Smooth muscle cell (in vitro differentiated cells): ENCODE measurements around the gene ARMC2. TPM values are rescaled to one million over a fixed set of nuclear protein-coding genes. Genes with fewer than 3 reads are reported as not detected.

Experiments
- DNase-seq: peaks from one replicate; lab custom pipeline; 2025; ENCODE audit not compliant: unreplicated experiment; lab: John Stamatoyannopoulos, UW
- H2AFZ ChIP-seq: fragments of 200-600 bp; sonication (generic); 2 replicates; pipeline ENCODE4 v1.6.0; 2016; ENCODE audit warnings: antibody characterized with exemption, low read depth, mild to moderate bottlenecking
- H3F3A ChIP-seq: fragments of 200-600 bp; sonication (generic); 2 replicates; pipeline ENCODE4 v1.6.0; 2017; ENCODE audit warnings: antibody characterized with exemption, low read depth
- H3K27ac ChIP-seq: fragments of 200-600 bp; sonication (generic); 2 replicates; pipeline ENCODE4 v1.5.1; 2016; ENCODE audit warnings: low read depth, mild to moderate bottlenecking
- H3K27me3 ChIP-seq: fragments of 200-600 bp; sonication (generic); 2 replicates; pipeline ENCODE4 v1.6.1; 2016; ENCODE audit warnings: low read depth, mild to moderate bottlenecking
- H3K36me3 ChIP-seq: fragments of 200-600 bp; sonication (generic); 2 replicates; pipeline ENCODE4 v1.5.1; 2016; ENCODE audit warnings: low read depth
- H3K4me1 ChIP-seq: fragments of 200-600 bp; sonication (generic); 2 replicates; pipeline ENCODE4 v1.5.1; 2016; ENCODE audit warnings: low read depth
- H3K4me2 ChIP-seq: fragments of 200-600 bp; sonication (generic); 2 replicates; pipeline ENCODE4 v1.6.0; 2016; ENCODE audit warnings: mild to moderate bottlenecking
- H3K4me3 ChIP-seq: fragments of 200-600 bp; sonication (generic); 2 replicates; pipeline ENCODE4 v1.5.1; 2016; ENCODE audit warnings: mild to moderate bottlenecking
- H3K79me2 ChIP-seq: fragments of 200-600 bp; sonication (generic); 2 replicates; pipeline ENCODE4 v1.6.0; 2016; ENCODE audit warnings: low read depth, mild to moderate bottlenecking
- H3K9ac ChIP-seq: fragments of 200-600 bp; sonication (generic); 2 replicates; pipeline ENCODE4 v1.6.0; 2016; ENCODE audit warnings: low read depth
- H3K9me3 ChIP-seq: fragments of 200-600 bp; sonication (generic); replicated peaks from 2 replicates; pipeline ENCODE4 v1.5.1; 2016; ENCODE audit warnings: low read depth
- H4K20me1 ChIP-seq: fragments of 200-600 bp; sonication (generic); 2 replicates; pipeline ENCODE4 v1.6.0; 2016; ENCODE audit warnings: low read depth
- CTCF ChIP-seq: fragments of 200-600 bp; sonication (generic); IDR thresholded peaks from 2 replicates; pipeline ENCODE4 v1.5.1; 2017; ENCODE audit warnings: borderline replicate concordance, mild to moderate bottlenecking, antibody characterized with exemption; ENCODE audit not compliant: insufficient read depth, poor library complexity, severe bottlenecking
- WGBS: methylation state at CpG from one replicate; pipeline ENCODE4 v1.1.7; 2016; ENCODE audit warnings: low lambda C conversion rate; 5-methylcytosine and 5-hydroxymethylcytosine counted together
- polyA plus RNA-seq: library from polyadenylated mRNA; unstranded; fragments of >200 nt; fragmentation: Nextera tagmentation; extraction: Ambion mirVana; gene quantifications from 2 replicates; pipeline ENCODE4 v1.2.1, GENCODE V29; 2016
- total RNA-seq: library from RNA; depleted of rRNA; stranded (reverse); fragments of >200 nt; gene quantifications from 2 replicates; pipeline ENCODE4 v1.2.3, GENCODE V29; 2014

ARMC2 gene
- total and polyA plus RNA-seq, 2 experiments from 2014 or later = 2.0 to 2.6 TPM

GRCh38 chr6:108832738-108833137, 15.5 kb upstream of the ARMC2 start:
- no peak for DNase-seq
- Histone ChIP-seq H3K4me2 (no peak overlapping the region), H3K9me3 (no peaks in the 10 kb centered on the region), H3K9ac (no peak overlapping the region), H3K4me3 (no peak overlapping the region), H4K20me1 (no peaks in the 10 kb centered on the region), H3F3A (no peaks in the 10 kb centered on the region), H3K36me3 (no peaks in the 10 kb centered on the region), H3K79me2 (no peaks in the 10 kb centered on the region), H2AFZ (no peak overlapping the region), H3K4me1 (no peaks in the 10 kb centered on the region), H3K27ac (no peak overlapping the region), H3K27me3 (no peaks in the 10 kb centered on the region)
- no peak for TF ChIP-seq CTCF
- WGBS = 96% methylated on average over 8 of the region's 8 CpGs

GRCh38 chr6:108835218-108835850, 12.9 kb upstream of the ARMC2 start:
- Histone ChIP-seq H3K4me2 (no peak overlapping the region), H4K20me1 (no peaks in the 10 kb centered on the region), H3K27me3 (peaks cover 12% of the 10 kb centered on the region), H2AFZ (no peak overlapping the region), H3K79me2 (no peaks in the 10 kb centered on the region), H3K36me3 (no peaks in the 10 kb centered on the region), H3K9ac (no peak overlapping the region), H3K4me3 (no peak overlapping the region), H3K9me3 (no peaks in the 10 kb centered on the region), H3K27ac (no peak overlapping the region), H3F3A (no peaks in the 10 kb centered on the region), H3K4me1 (peaks cover 3% of the 10 kb centered on the region)
- peak; percentile 84 for TF ChIP-seq CTCF
- 38% methylated on average over 4 of the region's 4 CpGs for WGBS
- DNase-seq = peak; percentile 41

GRCh38 chr6:108836061-108836460, 12.2 kb upstream of the ARMC2 start:
- no peak for TF ChIP-seq CTCF
- H3K27ac ChIP-seq = no peak overlapping the region
- no peaks in the 10 kb centered on the region for H3F3A ChIP-seq
- H3K27me3 ChIP-seq = peaks cover 12% of the 10 kb centered on the region
- 72% methylated on average over 3 of the region's 3 CpGs for WGBS
- no peaks in the 10 kb centered on the region for H4K20me1 ChIP-seq
- no peak overlapping the region for H2AFZ ChIP-seq
- no peak overlapping the region for H3K4me3 ChIP-seq
- H3K4me2 ChIP-seq = no peak overlapping the region
- H3K9me3 ChIP-seq = no peaks in the 10 kb centered on the region
- no peaks in the 10 kb centered on the region for H3K79me2 ChIP-seq
- H3K9ac ChIP-seq = no peak overlapping the region
- no peak for DNase-seq
- peaks cover 3% of the 10 kb centered on the region for H3K4me1 ChIP-seq
- H3K36me3 ChIP-seq = no peaks in the 10 kb centered on the region
